H1 (cell line): Measurements from ENCODE around the gene NEO1. TPM values are rescaled to one million over a fixed set of nuclear protein-coding genes. Genes with fewer than 3 reads are reported as not detected.

Source experiments
- CTCF ChIA-PET: fragments of 300-600 bp; sonication (Branson Sonifier 250); formaldehyde crosslinking; loops from one replicate; lab custom pipeline; 2021; ENCODE audit not compliant: partially characterized antibody; lab: Charles Lee
- POLR2A ChIA-PET: fragments of 300-600 bp; sonication (Branson Sonifier 250); formaldehyde crosslinking; loops from one replicate; lab custom pipeline; 2021; ENCODE audit warnings: inconsistent platforms; ENCODE audit not compliant: partially characterized antibody; lab: Charles Lee
- DNase-seq, 2 experiments: peaks; one replicate each; pipeline versions ENCODE4 v3.0.0 to v3.0.0-alpha.2; 2010 to 2022; ENCODE audit warnings: low spot score in 2 of 2, low read depth in 1 of 2, mixed read lengths in 1 of 2
- FAIRE-seq: peaks from 2 replicates; lab custom pipeline; 2011; peaks lifted over from hg19 to GRCh38; lab: Jason Lieb, UNC
- H2AFZ ChIP-seq: 2 replicates; pipeline ENCODE4 v1.8.1; 2012; ENCODE audit warnings: low read length, inconsistent platforms
- H2AK5ac ChIP-seq: 2 replicates; pipeline ENCODE4 v1.6.1; 2013; ENCODE audit warnings: low read depth, low read length
- H2BK120ac ChIP-seq: replicated peaks from 2 replicates; pipeline ENCODE3; 2013; ENCODE audit warnings: low read depth, low read length, inconsistent platforms
- H2BK12ac ChIP-seq: 2 replicates; pipeline ENCODE4 v1.6.1; 2013; ENCODE audit warnings: low read depth, low read length
- H2BK15ac ChIP-seq: 2 replicates; pipeline ENCODE4 v1.6.1; 2013; ENCODE audit warnings: low read length
- H2BK20ac ChIP-seq: 2 replicates; pipeline ENCODE4 v1.6.1; 2013; ENCODE audit warnings: low read length
- H2BK5ac ChIP-seq: 2 replicates; pipeline ENCODE4 v1.6.1; 2013; ENCODE audit warnings: low read depth, low read length
- H3K14ac ChIP-seq: 2 replicates; pipeline ENCODE4 v1.6.1; 2013; ENCODE audit warnings: inconsistent platforms; ENCODE audit not compliant: insufficient read length
- H3K18ac ChIP-seq: 2 replicates; pipeline ENCODE4 v1.6.1; 2013; ENCODE audit warnings: low read length; ENCODE audit errors: extremely low read depth
- H3K23ac ChIP-seq: 2 replicates; pipeline ENCODE4 v1.6.1; 2013; ENCODE audit warnings: inconsistent platforms; ENCODE audit not compliant: insufficient read length
- H3K23me2 ChIP-seq: 2 replicates; pipeline ENCODE4 v1.6.1; 2013; ENCODE audit warnings: low read depth, low read length
- H3K27ac ChIP-seq: 2 replicates; pipeline ENCODE4 v1.6.1; 2011; ENCODE audit warnings: low read depth, low read length, inconsistent platforms
- H3K27me3 ChIP-seq, 4 experiments: replicated peaks in 1 of 4; 1 replicate in 1 of 4; 2 replicates in 3 of 4; pipeline versions ENCODE4 v1.6.1 to v1.8.1; 2011 to 2013; ENCODE audit warnings: low read length in 3 of 4, mild to moderate bottlenecking in 3 of 4, inconsistent platforms in 2 of 4, mixed read lengths in 2 of 4, moderate library complexity in 1 of 4; ENCODE audit not compliant: control insufficient read depth in 3 of 4, insufficient read depth in 3 of 4; ENCODE audit errors: extremely low read depth in 1 of 4
- H3K36me3 ChIP-seq, 4 experiments: 2 replicates each; pipeline versions ENCODE4 v1.6.1 to v1.8.1; 2011 to 2013; ENCODE audit warnings: mild to moderate bottlenecking in 4 of 4, low read length in 3 of 4, moderate library complexity in 2 of 4, control low read depth in 1 of 4, inconsistent platforms in 1 of 4; ENCODE audit not compliant: insufficient read depth in 4 of 4, control insufficient read depth in 2 of 4
- H3K4ac ChIP-seq: replicated peaks from 2 replicates; pipeline ENCODE3; 2013; ENCODE audit warnings: low read length, low read depth, mixed read lengths, inconsistent platforms; ENCODE audit not compliant: insufficient read length
- H3K4me1 ChIP-seq, 4 experiments: replicated peaks in 1 of 4; 1 replicate in 1 of 4; 2 replicates in 3 of 4; pipeline versions ENCODE4 v1.6.1 to v1.8.1; 2011 to 2013; ENCODE audit warnings: low read length in 3 of 4, inconsistent platforms in 2 of 4, mixed read lengths in 1 of 4; ENCODE audit not compliant: insufficient read depth in 4 of 4, control insufficient read depth in 3 of 4
- H3K4me2 ChIP-seq, 2 experiments: 2 replicates each; pipeline versions ENCODE4 v1.6.1 to v1.8.1; 2011 to 2013; ENCODE audit warnings: low read depth in 2 of 2, low read length in 2 of 2, control low read depth in 1 of 2, inconsistent platforms in 1 of 2, mild to moderate bottlenecking in 1 of 2; ENCODE audit not compliant: insufficient read depth in 1 of 2
- H3K4me3 ChIP-seq, 4 experiments: fragments of 200-600, 300-600 bp in 1 of 4; sonication (generic), shearing (Covaris generic), sonication (Bioruptor Twin) in 1 of 4; 2 replicates each; pipeline versions ENCODE4 v1.5.1 to v1.8.1; 2011 to 2016; ENCODE audit warnings: low read length in 4 of 4, low read depth in 3 of 4, control low read depth in 2 of 4, inconsistent platforms in 2 of 4, mild to moderate bottlenecking in 2 of 4, mixed read lengths in 1 of 4, moderate library complexity in 1 of 4; ENCODE audit not compliant: insufficient read depth in 2 of 4; ENCODE audit errors: extremely low read depth in 1 of 4
- H3K56ac ChIP-seq: replicated peaks from 2 replicates; pipeline ENCODE3; 2013; ENCODE audit warnings: low read depth, mild to moderate bottlenecking, mixed read lengths, low read length, inconsistent platforms; ENCODE audit not compliant: insufficient read length
- H3K79me1 ChIP-seq: 2 replicates; pipeline ENCODE4 v1.6.1; 2013; ENCODE audit warnings: low read depth, low read length, control low read depth
- H3K79me2 ChIP-seq, 2 experiments: 2 replicates each; pipeline versions ENCODE4 v1.6.1 to v1.8.1; 2012 to 2013; ENCODE audit warnings: low read length in 2 of 2, mild to moderate bottlenecking in 2 of 2, inconsistent platforms in 1 of 2; ENCODE audit not compliant: insufficient read depth in 2 of 2, control insufficient read depth in 1 of 2
- H3K9ac ChIP-seq, 4 experiments: replicated peaks in 1 of 4; 1 replicate in 1 of 4; 2 replicates in 3 of 4; pipeline versions ENCODE4 v1.6.1 to v1.8.1; 2011 to 2013; ENCODE audit warnings: low read depth in 3 of 4, low read length in 3 of 4, control low read depth in 2 of 4, mild to moderate bottlenecking in 2 of 4, moderate library complexity in 2 of 4, inconsistent platforms in 1 of 4; ENCODE audit errors: extremely low read depth in 1 of 4
- H3K9me3 ChIP-seq, 2 experiments: 2 replicates each; pipeline versions ENCODE4 v1.6.1 to v1.8.1; 2012 to 2013; ENCODE audit warnings: mild to moderate bottlenecking in 2 of 2, moderate library complexity in 2 of 2, control low read depth in 1 of 2, inconsistent platforms in 1 of 2, low read depth in 1 of 2, low read length in 1 of 2, mixed read lengths in 1 of 2; ENCODE audit not compliant: insufficient read depth in 2 of 2
- H4K20me1 ChIP-seq, 2 experiments: replicated peaks in 1 of 2; 2 replicates each; pipeline versions ENCODE3 to v1.8.1; 2011 to 2013; ENCODE audit warnings: inconsistent platforms in 2 of 2, low read length in 2 of 2, mild to moderate bottlenecking in 1 of 2; ENCODE audit not compliant: insufficient read depth in 2 of 2, control insufficient read depth in 1 of 2
- H4K5ac ChIP-seq: 2 replicates; pipeline ENCODE4 v1.6.1; 2013; ENCODE audit warnings: low read length, low read depth, mixed read lengths, inconsistent platforms; ENCODE audit not compliant: insufficient read length
- H4K8ac ChIP-seq: 2 replicates; pipeline ENCODE4 v1.8.0; 2013; ENCODE audit warnings: mild to moderate bottlenecking, moderate library complexity, low read length, inconsistent platforms; ENCODE audit not compliant: insufficient read depth; ENCODE audit errors: extremely low read depth
- H4K91ac ChIP-seq: replicated peaks from 2 replicates; pipeline ENCODE3; 2013; ENCODE audit warnings: low read length, mixed read lengths, inconsistent platforms; ENCODE audit not compliant: insufficient read length
- CREB1 ChIP-seq: IDR thresholded peaks from 2 replicates; pipeline ENCODE4 v1.6.1; 2012; ENCODE audit warnings: inconsistent platforms
- POLR2AphosphoS5 ChIP-seq: IDR thresholded peaks from 2 replicates; pipeline ENCODE4 v1.6.1; 2011; ENCODE audit warnings: low read depth, low read length
- RAD21 ChIP-seq, 2 experiments: IDR thresholded peaks in 1 of 2; conservative IDR thresholded peaks in 1 of 2; 2 replicates each; pipeline ENCODE4 v1.6.1; 2011; ENCODE audit warnings: low read depth in 2 of 2, low read length in 2 of 2, improper control_type of control experiment in 1 of 2, inconsistent platforms in 1 of 2, mild to moderate bottlenecking in 1 of 2, moderate library complexity in 1 of 2
- SAP30 ChIP-seq: fragments of 300-600 bp; sonication (generic); IDR thresholded peaks from 2 replicates; pipeline ENCODE4 v1.7.1; 2012; ENCODE audit warnings: low read length, moderate library complexity, mild to moderate bottlenecking, inconsistent platforms; ENCODE audit not compliant: insufficient read depth, insufficient replicate concordance
- YY1 ChIP-seq: IDR thresholded peaks from 2 replicates; pipeline ENCODE4 v1.6.1; 2011; ENCODE audit warnings: low read depth, mild to moderate bottlenecking, low read length
- WGBS, 2 experiments: shearing (Covaris generic) in 1 of 2; methylation state at CpG; one replicate each; pipeline versions ENCODE4 v1.1.6 to v1.1.7; 2013 to 2015; ENCODE audit warnings: low lambda C conversion rate in 2 of 2, mixed read lengths in 2 of 2, inconsistent platforms in 1 of 2, low coverage in 1 of 2, missing lambda C conversion rate in 1 of 2; ENCODE audit not compliant: insufficient replicate concordance in 2 of 2, insufficient coverage in 1 of 2, insufficient read length in 1 of 2; ENCODE audit errors: extremely low coverage in 1 of 2, missing lambda C conversion rate in 1 of 2; 5-methylcytosine and 5-hydroxymethylcytosine counted together
- polyA plus RNA-seq, 7 experiments: library from polyadenylated mRNA; depleted of rRNA in 3 of 7; stranded (reverse) in 5 of 7; unstranded in 2 of 7; fragments of >200 nt in 5 of 7; fragments of 200-250 nt in 2 of 7; gene quantifications; 1 replicate in 5 of 7; 2 replicates in 1 of 7; 4 replicates in 1 of 7; pipeline versions ENCODE4 v1.2.1 to v1.2.3, GENCODE V29; 2011 to 2013; ENCODE audit warnings: missing spikeins in 2 of 7, mixed read lengths in 2 of 7
- total RNA-seq: library from RNA; stranded (reverse); fragmentation: NEBNext Ultra II Directional; extraction: Animal tissue kit (Norgen Biotek cat#: 25700); gene quantifications from 2 replicates; pipeline ENCODE4 v1.2.1, GENCODE V29; 2021

NEO1 gene
- total and polyA plus RNA-seq, 2 of the 8 experiments (the other 6 are each of a cell fraction or from before 2014, with no cell fraction given) = 36.0 to 51.0 TPM

- Histone ChIP-seq H3K23ac (no peak overlapping the region), H4K20me1 (no peaks in the 10 kb centered on the region), H3K4me1 (no peaks in the 10 kb centered on the region), H3K4me3 (no peak overlapping the region), H2BK20ac (no peak overlapping the region), H3K56ac (no peak overlapping the region), H2AK5ac (no peak overlapping the region), H3K14ac (no peak overlapping the region), H3K79me1 (peaks cover 3% of the 10 kb centered on the region; the same call in 1 of the 2 replicates), H4K8ac (no peak overlapping the region), H3K4ac (no peak overlapping the region), H3K79me2 (no peaks in the 10 kb centered on the region), H4K91ac (no peak overlapping the region), H2AFZ (no peak overlapping the region), H2BK15ac (no peak overlapping the region), H3K23me2 (no peaks in the 10 kb centered on the region; the same call in 1 of the 2 replicates), H2BK12ac (no peak overlapping the region), H3K36me3 (peaks cover 0 to 9% (median 4%) of the 10 kb centered on the region in 4 experiments; a peak in 3 of 8 replicates), H2BK120ac (no peak overlapping the region), H2BK5ac (no peak overlapping the region), H3K9ac (no peak overlapping the region), H3K27ac (no peak overlapping the region), H3K27me3 (no peaks in the 10 kb centered on the region), H4K5ac (no peak overlapping the region), H3K9me3 (no peaks in the 10 kb centered on the region), H3K4me2 (no peak overlapping the region), H3K18ac (no peak overlapping the region)
- FAIRE-seq = peak; percentile 99
- 27% methylated on average over 2 of the region's 2 CpGs; no CpG with 5 or more reads in 1 of the 2 experiments for WGBS, 2 experiments
- ChIA-PET POLR2A (no interaction called here), CTCF (interaction anchor here (0.6 to 1.5 kb wide), 10 partner anchors 8 to 444 kb away, joined by 3 to 6 read pairs (median 3); no protein-coding TSS in a partner anchor)
- peak in 1 of 2 experiments; percentile 55 for DNase-seq
- TF ChIP-seq YY1 (no peak), RAD21 (IDR thresholded peaks at IDR 0.05 in 1 of 2, conservative IDR thresholded peaks at IDR 0.05 in 1 of 2; ENCODE audit: low read depth in 2 of 2, low read length in 2 of 2) (peak; percentile 51 to 60), POLR2AphosphoS5 (no peak), SAP30 (no peak), CREB1 (0 out of 2 replicates have a peak, but pooled peaks have one; percentile 20)
Measured at GRCh38 chr15:73127302-73127936, 75.2 kb downstream of the NEO1 start.
